ENCODE measurements around the gene SLC45A2. TPM values are rescaled to one million over a fixed set of nuclear protein-coding genes. Genes with fewer than 3 reads are reported as not detected.

The SLC45A2 gene
- not detected for polyA plus RNA-seq (2012; ENCODE audit: insufficient read length, low read depth)

GRCh38 chr5:33984671-33985124 lies at the start of gene SLC45A2:
Gene SLC45A2, minus strand, starts transcription at chr5:33984693. Its CDS starts 110 bp downstream, at chr5:33984583.
- TF ChIP-seq TAF1 (IDR thresholded peaks at IDR 0.05; ENCODE audit: borderline replicate concordance, insufficient read depth, low read length) (no peak), SIN3A (IDR thresholded peaks at IDR 0.05; ENCODE audit: borderline replicate concordance, insufficient read depth, low read length) (no peak), FOXP2 (optimal IDR thresholded peaks at IDR 0.05; ENCODE audit: borderline replicate concordance, extremely low read depth, extremely low read length, insufficient read depth) (no peak), REST (IDR thresholded peaks at IDR 0.05; ENCODE audit: insufficient read depth in 1 of 2, low read depth in 2 of 2, low read length in 2 of 2) (no peak), POLR2AphosphoS5 (IDR thresholded peaks at IDR 0.05; ENCODE audit: low read depth, low read length) (no peak)

GRCh38 chr5:34031966-34032365 lies 47.5 kb upstream of the SLC45A2 start:
- TF ChIP-seq FOXP2 (optimal IDR thresholded peaks at IDR 0.05; ENCODE audit: borderline replicate concordance, extremely low read depth, extremely low read length, insufficient read depth) (no peak), TAF1 (IDR thresholded peaks at IDR 0.05; ENCODE audit: borderline replicate concordance, insufficient read depth, low read length) (no peak), POLR2AphosphoS5 (IDR thresholded peaks at IDR 0.05; ENCODE audit: low read depth, low read length) (no peak), REST (IDR thresholded peaks at IDR 0.05; ENCODE audit: insufficient read depth in 1 of 2, low read depth in 2 of 2, low read length in 2 of 2) (no peak), SIN3A (IDR thresholded peaks at IDR 0.05; ENCODE audit: borderline replicate concordance, insufficient read depth, low read length) (no peak)

GRCh38 chr5:34031117-34031516 lies 46.6 kb upstream of the SLC45A2 start:
- TF ChIP-seq TAF1 (IDR thresholded peaks at IDR 0.05; ENCODE audit: borderline replicate concordance, insufficient read depth, low read length) (no peak), REST (IDR thresholded peaks at IDR 0.05; ENCODE audit: insufficient read depth in 1 of 2, low read depth in 2 of 2, low read length in 2 of 2) (no peak), FOXP2 (optimal IDR thresholded peaks at IDR 0.05; ENCODE audit: borderline replicate concordance, extremely low read depth, extremely low read length, insufficient read depth) (no peak), SIN3A (IDR thresholded peaks at IDR 0.05; ENCODE audit: borderline replicate concordance, insufficient read depth, low read length) (no peak), POLR2AphosphoS5 (IDR thresholded peaks at IDR 0.05; ENCODE audit: low read depth, low read length) (no peak)

- no peak for TF ChIP-seq SIN3A (IDR thresholded peaks at IDR 0.05; ENCODE audit: borderline replicate concordance, insufficient read depth, low read length)
- TF ChIP-seq REST (IDR thresholded peaks at IDR 0.05; ENCODE audit: insufficient read depth in 1 of 2, low read depth in 2 of 2, low read length in 2 of 2) = no peak
- no peak for TF ChIP-seq FOXP2 (optimal IDR thresholded peaks at IDR 0.05; ENCODE audit: borderline replicate concordance, extremely low read depth, extremely low read length, insufficient read depth)
- TF ChIP-seq POLR2AphosphoS5 (IDR thresholded peaks at IDR 0.05; ENCODE audit: low read depth, low read length) = no peak
- no peak for TF ChIP-seq TAF1 (IDR thresholded peaks at IDR 0.05; ENCODE audit: borderline replicate concordance, insufficient read depth, low read length)
Measured at GRCh38 chr5:34030048-34030447, 45.6 kb upstream of the SLC45A2 start.

GRCh38 chr5:34028349-34028748 lies 43.9 kb upstream of the SLC45A2 start:
- TF ChIP-seq REST (IDR thresholded peaks at IDR 0.05; ENCODE audit: insufficient read depth in 1 of 2, low read depth in 2 of 2, low read length in 2 of 2) (no peak), POLR2AphosphoS5 (IDR thresholded peaks at IDR 0.05; ENCODE audit: low read depth, low read length) (no peak), SIN3A (IDR thresholded peaks at IDR 0.05; ENCODE audit: borderline replicate concordance, insufficient read depth, low read length) (no peak), TAF1 (IDR thresholded peaks at IDR 0.05; ENCODE audit: borderline replicate concordance, insufficient read depth, low read length) (no peak)
